Epidermal melanocyte (primary cell): ENCODE data around the gene CFAP221.
A peak's percentile ranks its signal among the peaks of the same experiment; 100 is the strongest.

ENCODE experiments used
- DNase-seq: peaks from one replicate; pipeline ENCODE4 v3.0.0; 2011; ENCODE audit warnings: low spot score; ENCODE audit not compliant: insufficient read length

CFAP221 gene

DNA sequence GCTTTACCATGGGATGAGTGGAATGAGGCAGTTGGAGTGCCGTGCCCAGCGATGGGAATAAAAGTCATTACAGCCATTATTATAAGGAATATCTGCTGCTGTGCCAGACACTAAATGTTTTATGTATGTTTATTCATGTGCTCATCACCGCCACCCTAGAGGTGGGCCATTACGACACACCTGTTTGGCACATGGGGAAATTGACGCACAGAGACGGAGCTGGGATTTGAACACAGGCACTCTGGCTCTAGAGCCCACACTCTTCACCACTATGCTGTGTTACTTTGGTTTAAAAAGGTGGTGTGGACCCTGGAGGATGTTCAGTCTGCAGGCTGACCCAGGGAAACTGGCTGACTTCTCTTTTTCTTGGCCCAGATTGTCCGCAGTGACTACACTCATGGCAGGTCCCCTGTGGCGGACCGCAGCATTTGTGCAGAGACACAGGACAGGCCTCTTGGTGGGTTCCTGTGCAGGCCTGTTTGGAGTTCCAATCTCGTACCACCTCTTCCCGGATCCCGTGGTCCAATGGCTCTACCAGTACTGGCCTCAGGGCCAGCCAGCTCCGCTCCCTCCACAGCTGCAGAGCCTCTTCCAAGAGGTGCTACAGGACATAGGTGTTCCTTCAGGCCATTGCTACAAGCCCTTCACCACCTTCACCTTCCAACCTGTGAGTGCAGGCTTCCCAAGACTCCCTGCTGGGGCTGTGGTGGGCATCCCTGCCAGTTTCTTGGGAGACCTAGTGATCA lies 136.4 kb downstream of the CFAP221 start:
- DNase-seq, result no peak

DNA sequence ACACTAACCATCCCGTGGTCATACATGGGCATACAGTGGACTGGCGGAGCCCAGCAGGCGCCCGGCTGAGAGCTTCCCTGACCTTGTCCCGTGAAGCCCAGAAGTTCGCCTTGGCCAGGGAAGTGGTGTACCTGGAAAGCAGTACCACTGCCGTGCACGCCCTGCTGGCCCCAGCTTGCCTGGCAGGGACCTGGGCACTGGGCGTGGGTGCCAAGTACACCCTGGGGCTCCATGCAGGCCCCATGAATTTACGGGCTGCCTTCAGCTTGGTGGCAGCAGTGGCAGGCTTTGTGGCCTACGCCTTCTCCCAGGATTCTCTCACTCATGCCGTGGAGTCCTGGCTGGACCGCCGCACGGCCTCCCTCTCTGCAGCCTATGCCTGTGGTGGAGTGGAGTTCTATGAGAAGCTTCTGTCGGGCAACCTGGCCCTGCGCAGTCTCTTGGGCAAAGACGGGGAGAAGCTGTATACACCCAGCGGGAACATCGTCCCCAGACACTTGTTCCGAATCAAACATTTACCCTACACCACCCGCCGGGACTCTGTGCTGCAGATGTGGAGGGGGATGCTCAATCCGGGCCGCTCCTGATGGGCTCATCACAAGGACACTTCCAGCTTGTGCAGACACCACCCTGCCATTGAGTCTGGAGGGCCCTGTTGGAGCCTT lies 137.1 kb downstream of the CFAP221 start:
- DNase-seq, result no peak

DNA sequence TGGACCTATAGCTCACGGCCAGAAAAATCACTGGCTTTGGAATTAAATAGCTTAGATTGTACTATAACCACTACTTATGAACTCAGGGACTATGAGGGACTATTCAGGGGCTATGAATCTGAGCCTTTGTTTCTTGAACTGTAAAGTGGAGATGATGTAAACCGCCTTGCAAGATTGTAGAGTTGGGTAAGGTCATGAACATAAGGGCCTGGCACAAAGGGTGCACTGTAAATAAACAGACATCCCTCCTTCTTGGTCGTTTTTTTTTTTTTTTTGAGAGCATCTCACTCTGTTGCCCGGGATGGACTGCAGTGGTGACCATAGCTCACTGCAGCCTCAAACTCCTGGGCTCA lies 137.6 kb downstream of the CFAP221 start:
- peak; percentile 87 for DNase-seq

DNA sequence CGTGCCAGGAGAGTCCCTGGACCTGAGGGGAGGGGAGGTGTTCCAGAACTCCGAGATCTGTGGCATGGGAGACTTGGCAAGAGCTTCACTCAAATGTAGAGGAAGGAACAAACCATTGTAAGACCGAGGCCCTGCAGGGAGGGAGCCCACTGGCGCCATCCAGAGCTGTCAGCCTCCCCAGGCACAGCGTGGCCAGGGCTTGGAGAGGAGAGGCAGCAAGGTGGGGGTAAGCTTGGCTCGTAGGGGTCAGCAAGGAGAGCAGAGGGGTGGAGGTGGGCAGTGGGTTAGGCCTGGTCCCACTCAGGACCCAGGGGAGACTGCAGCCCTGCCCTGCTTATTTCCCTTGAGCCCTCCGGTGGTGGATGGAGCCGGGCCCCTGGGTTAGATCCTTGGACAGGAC lies 138.3 kb downstream of the CFAP221 start:
- DNase-seq, result no peak

DNA sequence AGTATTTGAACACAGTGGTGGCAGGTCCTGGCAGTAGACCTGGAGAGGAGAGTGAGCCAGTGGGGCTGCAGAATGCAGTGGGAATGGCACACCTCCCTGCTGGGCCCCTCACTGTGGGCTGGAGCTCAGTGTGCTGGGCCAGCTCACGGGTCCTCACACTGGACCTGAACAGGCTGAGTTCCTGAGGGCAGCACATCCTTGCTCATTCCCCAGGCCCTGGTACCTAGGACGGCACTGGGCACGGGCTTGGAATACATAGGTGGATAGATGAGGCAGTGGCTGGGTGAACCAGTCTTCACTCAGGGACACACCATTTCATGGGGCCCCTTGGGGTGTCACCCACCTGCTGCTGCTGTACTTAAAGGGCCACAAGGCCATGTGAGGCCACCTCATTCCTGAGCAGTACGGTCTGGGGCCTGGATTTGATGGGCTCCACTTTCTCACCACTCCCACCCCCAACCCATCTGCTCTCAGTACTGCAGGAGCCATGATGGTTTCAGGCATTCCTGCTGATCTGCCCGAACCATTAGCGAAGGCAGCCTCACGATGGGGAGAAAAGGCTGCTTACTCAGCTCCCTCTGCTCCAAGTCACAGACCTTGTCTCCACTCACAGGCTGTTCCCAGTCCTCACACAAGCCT lies 138.9 kb downstream of the CFAP221 start:
- DNase-seq, result no peak

DNA sequence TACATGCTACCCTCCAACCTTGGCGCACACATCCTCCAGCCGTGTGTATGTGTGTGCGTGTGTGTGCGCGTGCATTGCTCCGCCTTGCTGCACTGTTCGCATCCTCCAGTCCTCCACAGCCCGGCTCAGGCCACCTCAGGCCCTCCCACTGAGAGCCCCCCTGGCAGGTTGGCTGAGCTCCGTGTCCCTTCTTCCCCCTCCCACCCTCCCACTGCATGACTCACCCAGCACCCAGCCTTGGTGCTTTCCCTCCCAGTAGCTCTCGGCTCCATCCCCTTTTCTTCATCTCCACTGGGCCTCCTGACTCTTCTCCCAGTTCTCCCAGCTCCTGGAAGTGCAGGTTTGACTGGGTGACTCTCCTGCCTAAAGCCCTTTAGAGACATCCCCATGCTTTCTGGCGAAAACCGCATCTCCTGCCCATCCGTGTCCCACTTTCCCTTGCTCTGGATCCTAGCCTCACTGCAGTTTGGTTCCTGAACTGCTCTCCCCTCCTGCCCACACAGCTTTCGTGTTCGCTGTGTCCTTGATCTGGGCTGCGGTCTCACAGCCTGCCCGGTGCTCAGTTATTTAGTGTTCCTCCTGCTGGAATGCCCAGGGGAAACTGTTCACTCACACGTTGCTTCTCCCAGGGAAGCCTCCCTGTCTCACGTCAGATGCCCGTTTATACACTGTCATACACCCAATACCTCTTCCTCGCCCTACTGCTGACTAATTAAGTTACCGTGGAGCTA lies 139.6 kb downstream of the CFAP221 start:
- DNase-seq, result no peak

DNA sequence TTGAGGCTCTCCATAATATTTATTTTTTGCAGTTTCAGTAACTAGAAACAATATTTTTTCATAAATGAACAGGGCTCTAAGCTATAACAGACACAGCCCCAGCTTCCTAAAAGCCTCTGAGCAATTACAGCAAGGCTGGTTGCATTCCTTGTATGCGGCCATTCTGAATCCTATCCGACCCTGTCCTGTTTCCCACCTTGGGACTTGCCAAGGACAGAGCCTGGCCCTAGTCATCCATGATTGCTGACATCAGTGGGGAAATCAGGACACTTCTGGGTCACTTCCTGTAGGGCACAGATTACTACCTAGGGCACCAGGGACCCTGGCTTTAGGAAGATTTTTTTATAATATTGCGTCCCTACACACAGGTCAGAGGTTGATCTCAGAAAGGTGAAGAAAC lies 140.3 kb downstream of the CFAP221 start:
- DNase-seq, result no peak

DNA sequence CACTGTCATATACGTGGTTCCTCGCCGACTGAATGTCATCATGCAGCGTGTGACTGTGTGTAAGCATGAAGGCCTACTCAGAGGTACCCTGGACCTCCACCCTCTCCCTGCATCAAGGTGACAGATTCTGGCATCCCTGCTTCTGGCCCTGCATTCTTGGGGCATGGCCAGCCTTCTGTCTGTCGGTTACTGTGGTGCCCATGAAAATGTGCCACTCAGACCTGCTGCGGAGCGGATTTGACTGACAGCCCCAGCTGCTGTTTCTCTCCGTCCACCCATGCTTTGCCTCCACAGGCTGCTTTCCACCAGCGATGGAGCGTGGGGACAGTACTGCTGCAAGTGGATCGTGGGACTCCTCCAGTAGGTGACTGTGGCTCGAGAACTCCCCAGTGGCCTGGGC lies 144.4 kb downstream of the CFAP221 start:
- DNase-seq, result no peak

DNA sequence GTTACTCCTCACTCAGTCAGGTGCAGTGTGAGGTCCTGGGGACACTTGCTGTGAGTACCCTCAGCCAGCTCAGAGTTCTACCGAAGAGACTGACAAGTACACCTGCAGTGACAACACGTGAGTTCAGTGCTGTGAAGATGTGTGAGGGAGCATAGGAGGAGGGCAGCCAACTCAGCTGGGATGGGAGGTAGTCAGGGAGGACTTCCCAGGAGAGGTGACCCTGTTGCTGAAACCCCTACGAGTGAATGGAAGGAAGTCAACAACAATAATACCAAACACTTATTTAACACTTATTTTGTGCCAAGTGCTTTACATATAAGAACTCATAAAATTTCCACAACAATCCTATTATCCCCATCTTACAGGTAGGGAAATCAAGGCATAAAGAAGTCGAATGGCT lies 145.0 kb downstream of the CFAP221 start:
- no peak for DNase-seq

DNA sequence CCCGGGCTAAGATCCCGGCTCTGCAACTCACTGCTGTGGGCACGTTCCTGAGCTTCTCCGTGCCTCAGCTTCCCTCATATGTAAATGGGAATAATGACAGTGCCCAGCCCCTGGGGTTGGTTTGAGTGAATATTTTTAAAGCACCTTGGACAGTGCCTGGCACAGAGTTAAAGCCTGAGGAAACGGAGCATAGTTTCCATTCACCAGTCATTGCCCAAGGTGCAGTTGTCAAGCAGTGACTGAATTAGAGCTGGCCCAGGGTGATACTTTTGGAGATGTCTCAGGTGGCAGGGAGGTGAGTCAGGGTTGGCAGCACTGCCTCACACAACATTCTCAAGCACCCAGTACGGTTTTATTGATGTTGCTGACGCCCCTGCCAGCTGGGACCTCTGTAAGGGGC lies 146.9 kb downstream of the CFAP221 start:
- no peak for DNase-seq

DNA sequence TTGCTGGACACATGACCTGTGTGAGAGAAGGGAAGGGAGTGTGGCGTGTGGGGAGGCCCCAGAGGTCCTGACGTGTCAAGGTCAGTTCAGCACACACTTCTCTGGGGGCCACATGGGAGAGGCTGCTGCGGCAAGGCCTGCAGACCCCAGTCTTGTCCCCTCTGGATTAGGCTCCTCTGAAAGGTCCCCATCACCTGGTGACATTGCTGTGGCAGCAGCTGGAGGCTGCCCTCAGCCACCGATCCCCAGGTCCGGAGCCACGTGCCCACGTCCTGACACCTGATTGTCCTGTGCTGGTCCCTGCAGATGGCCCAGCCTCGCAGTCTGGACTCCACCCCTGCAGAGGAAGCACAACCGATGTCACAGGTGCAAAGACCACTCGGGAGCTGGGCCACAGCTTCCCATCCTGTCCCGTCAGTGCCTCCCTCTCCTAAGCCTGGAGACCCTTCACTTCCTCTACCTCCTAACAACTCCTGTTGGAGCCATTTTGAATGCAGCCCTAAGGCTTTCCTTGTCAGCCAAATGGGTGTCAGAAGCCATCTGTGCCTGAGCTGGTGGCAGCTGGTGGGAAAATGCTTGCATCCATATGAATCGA lies 147.5 kb downstream of the CFAP221 start:
- no peak for DNase-seq

DNA sequence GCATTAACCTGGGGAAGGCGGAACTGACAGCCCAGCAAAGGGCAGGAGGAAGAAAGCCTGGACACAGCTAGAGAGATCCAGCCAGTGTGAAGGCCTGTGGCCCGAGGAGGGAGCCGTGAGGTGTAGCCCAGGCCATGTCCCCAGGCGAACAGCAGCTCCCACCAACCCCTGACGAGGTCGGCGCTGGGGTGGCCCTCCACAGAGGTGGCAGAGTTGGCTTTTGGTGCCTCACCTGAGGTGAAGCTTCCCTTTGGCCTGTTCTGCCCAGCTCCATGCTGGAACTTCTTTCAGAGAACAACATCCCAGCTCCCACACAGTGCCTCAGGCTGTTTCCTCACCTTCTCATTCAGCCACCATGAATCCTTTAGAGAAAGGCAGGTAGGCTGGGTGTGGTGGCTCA lies 148.1 kb downstream of the CFAP221 start:
- DNase-seq, result no peak

DNA sequence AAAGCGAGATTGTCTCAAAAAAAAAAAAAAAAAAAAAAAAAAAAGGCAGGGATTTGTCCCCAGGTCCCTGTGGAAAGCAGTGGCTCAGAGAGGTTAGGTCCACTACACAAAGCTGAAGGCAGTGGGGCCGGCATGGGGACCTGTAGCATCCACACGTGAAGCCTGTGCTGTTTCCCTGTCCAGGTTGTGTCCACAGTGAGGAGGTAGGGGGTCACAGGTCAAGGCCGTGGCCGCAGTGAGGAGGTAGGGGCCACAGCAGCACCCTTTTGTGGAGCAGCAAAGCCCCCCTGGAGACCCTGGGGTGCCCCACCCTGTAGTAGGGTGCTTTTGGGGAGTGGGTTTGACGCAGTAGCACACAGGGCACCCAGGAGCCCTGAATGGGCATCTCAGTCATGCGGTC lies 148.7 kb downstream of the CFAP221 start:
- no peak for DNase-seq

DNA sequence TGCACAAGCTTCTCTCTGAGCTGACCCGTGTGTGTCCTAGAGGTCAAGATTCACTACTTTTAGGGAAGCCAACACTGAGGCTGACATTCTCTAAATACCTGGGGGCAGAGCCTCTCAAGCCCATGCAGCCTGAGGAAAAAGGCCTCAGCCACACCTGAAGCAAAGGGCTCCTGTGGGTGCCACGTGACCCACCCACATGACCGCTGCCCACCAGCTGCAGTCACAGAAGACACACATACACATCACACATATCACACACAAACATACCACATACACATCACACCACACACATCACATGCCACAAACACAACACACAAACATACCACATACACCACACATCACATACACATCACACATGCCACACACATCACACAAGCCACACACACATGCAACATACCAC lies 149.3 kb downstream of the CFAP221 start:
- DNase-seq, result no peak

DNA sequence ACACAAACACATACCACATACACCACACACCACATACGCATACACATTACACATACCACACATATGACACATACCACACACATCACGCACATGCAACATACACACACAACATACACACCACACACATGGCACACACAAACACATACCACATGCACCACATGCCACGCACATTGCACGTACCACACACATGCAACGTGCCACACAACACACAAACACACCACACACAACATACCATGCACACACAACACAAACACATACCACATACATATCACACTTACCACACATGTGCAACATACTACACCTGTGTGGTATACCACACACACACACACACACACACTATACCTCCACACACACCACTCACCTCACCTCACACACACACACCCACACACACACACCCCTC lies 149.7 kb downstream of the CFAP221 start:
- no peak for DNase-seq

DNA sequence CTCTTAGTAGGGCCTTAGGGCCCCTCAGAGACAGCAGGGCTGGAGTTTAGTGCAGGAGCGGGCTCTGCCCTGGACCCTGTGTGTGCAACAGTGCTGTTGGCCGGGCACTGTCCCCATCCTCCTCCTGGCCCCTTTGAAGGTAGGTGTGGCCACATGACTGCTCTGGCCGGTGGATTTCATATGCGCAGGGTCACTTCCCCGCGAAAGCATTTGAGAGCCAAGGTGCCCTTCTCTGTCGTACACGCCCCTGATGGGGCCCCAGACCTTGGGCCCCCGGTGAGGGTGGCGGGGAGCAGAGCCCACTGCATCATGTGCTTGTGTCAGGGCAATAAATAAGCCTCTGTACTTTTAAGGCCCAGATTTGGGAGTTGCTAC lies 150.2 kb downstream of the CFAP221 start:
- no peak for DNase-seq

DNA sequence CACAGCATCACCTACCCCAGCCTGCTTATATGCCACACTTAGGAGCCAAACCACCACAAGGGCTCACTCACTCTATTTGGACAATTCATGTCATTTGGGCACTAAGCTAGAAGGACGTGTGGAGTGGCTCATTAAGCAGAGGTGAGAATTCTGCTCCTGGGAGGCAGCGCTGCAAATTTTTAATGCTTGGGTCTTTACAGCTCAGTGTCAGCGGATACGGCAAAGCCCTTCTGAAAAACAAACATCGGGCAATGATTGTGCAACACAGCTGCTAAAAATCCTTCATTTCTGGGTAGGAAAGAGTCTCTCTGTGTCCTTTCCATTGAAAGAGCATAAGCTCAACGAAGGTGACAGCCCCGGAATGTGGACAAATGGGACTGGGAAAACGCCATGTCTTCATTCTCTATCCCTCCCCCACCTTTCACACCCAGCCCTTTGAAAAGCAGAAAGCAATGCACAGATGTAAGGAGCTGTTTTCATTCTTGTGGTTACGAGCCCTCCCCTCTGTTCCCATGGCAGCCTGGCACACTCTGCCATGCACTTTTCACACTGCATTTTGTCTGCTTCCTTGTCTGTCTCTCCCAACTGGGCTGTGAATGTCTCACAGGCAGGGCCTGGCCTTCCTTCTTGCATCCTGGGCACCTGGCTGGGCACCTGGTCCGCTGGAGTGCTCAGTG lies 150.7 kb downstream of the CFAP221 start:
- DNase-seq, result no peak

DNA sequence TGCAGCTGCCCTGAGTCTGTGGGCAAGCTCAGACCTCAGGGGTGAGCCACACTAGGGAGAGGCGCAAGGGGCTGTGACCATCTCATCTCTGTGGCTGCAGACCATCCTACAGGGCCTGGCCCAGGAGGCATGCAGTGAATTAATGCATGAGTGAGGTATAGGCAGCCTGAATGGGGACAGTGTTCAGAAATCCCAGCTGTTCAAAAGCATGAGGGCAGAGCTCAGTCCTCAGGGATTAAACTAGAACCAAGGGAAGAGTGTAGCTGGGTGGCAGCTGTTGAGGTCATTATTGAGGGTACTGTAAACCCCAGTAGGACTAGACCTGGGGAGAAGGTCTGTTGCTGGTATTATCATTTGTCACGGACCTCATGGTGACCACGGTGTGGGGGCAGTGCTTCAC lies 151.8 kb downstream of the CFAP221 start:
- DNase-seq, result no peak

DNA sequence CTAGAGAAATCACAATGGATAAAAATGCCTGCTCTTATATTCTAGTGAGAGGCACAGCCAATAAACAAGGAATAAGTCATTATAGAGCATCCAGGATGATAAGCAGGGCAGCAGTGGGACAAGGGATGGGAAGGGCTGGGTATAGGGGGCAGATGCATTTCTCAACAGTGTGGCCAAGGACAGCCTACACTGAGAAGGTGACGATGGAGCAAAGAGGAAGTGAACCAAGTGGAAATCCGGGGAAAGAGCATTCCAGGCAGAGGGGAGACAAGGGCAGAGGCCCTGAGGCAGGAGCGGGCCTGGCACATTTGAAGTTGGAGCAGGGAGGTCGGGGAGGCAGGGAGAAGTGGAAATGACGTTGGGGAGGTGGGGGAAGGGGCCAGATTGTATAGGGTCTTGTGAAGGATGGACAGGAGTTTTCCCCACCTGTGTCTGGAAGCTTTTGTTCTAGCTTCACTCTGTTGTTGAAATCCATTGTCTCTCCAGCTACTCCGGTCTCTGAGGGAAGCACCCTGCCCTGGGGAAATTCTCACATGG lies 152.3 kb downstream of the CFAP221 start:
- no peak for DNase-seq

DNA sequence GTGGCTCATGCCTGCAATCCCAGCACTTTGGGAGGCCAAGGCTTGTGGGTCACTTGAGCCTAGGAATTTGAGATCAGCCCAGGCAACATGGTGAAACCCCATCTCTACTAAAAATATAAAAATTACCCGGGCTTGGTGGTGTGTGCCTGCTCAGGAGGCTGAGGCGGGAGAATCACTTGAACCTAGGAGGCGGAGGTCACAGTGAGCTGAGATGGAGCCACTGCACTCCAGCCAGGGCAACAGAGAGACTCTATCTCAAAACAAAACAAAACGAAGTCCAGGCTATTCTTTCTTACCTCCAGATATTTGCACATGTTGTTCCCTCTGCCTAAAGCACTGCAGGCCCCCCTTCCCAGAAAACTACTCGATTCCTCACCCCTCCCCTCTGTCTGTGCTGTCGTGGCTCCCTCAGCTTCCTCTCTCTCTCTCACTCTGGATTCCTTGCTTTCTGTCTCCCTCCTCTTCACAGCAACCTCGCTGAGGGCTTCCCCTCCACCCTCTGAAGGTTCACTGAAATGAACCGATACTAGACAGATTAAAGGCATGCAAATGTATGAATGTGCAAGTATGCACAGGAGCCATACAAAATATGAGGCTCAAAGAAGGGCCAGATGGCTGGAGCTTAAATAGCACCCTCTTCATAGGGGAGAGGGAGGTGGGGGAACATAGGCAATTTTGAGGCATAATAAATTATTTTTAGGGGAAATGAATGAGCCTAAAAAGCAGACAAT lies 153.2 kb downstream of the CFAP221 start:
- DNase-seq, result no peak
